HG03521 (cell line): ENCODE data around the gene SPATA32.

ENCODE experiments used
- ATAC-seq: cut with Tn5 transposase; IDR thresholded peaks from one replicate; pipeline ENCODE4 v1.9.1; 2021; ENCODE audit warnings: mild to moderate bottlenecking, moderate library complexity; ENCODE audit not compliant: unreplicated experiment

The SPATA32 gene

GRCh38 chr17:45230787-45231480 is 31.0 kb downstream of the SPATA32 start:
- no peak for ATAC-seq

GRCh38 chr17:45230410-45230786 is 31.5 kb downstream of the SPATA32 start:
- ATAC-seq = no peak

GRCh38 chr17:45229681-45230409 is 32.0 kb downstream of the SPATA32 start:
- no peak for ATAC-seq

- peak; percentile 34 for ATAC-seq
These were observed 32.9 kb downstream of the SPATA32 start for GRCh38 chr17:45228763-45229539.

GRCh38 chr17:45227926-45228762 is 33.8 kb downstream of the SPATA32 start:
- ATAC-seq = no peak

- no peak for ATAC-seq
These were observed 34.6 kb downstream of the SPATA32 start for GRCh38 chr17:45227101-45227925.

- ATAC-seq = no peak
These were observed 35.3 kb downstream of the SPATA32 start for GRCh38 chr17:45226576-45226975.

GRCh38 chr17:45225964-45226530 is 35.8 kb downstream of the SPATA32 start:
- ATAC-seq = peak; percentile 43

- ATAC-seq = no peak
These were observed 36.7 kb downstream of the SPATA32 start for GRCh38 chr17:45225051-45225700.

GRCh38 chr17:45224671-45225050 is 37.2 kb downstream of the SPATA32 start:
- ATAC-seq = no peak

- no peak for ATAC-seq
These were observed 38.1 kb downstream of the SPATA32 start for GRCh38 chr17:45223539-45224528.

GRCh38 chr17:45222996-45223538 is 38.8 kb downstream of the SPATA32 start:
- no peak for ATAC-seq

GRCh38 chr17:45222289-45222995 is 39.5 kb downstream of the SPATA32 start:
- no peak for ATAC-seq

GRCh38 chr17:45222014-45222288 is 39.9 kb downstream of the SPATA32 start:
- no peak for ATAC-seq

GRCh38 chr17:45221081-45222013 is 40.5 kb downstream of the SPATA32 start, which contains the start of gene FMNL1:
Gene FMNL1 (plus strand): TSS chr17:45221885. CDS start chr17:45222125, 240 bp downstream.
- no peak for ATAC-seq

- no peak for ATAC-seq
These were observed 41.8 kb downstream of the SPATA32 start for GRCh38 chr17:45220079-45220478.
